Activated gamma-delta T cell treated with anti-CD3 and anti-CD28 coated beads, Interleukin-2, amount 50 U/mL, for 16 hours (primary cell): ENCODE measurements around the gene PXK.

Experiments used
- DNase-seq: peaks from one replicate; pipeline ENCODE4 v3.0.0-alpha.2; 2020; ENCODE audit warnings: low read depth

Gene PXK

DNA sequence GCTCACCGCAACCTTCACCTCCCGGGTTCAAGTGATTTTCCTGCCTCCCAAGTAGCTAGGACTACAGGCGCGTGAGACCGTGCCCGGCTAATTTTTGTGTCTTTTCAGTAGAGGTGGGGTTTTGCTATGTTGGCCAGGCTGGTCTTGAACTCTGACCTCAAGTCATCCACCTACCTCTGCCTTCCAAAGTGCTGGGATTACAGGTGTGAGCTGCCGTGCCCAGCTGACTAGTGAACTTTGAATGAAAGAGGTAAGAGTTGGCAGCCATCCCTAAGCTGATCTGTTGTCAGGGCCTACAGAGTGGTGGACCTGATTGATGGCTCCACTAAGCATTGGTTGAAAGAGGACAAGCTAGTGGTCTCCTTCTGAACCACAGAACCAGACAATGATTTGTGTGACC, 15.3 kb downstream of the PXK start:
- DNase-seq, result no peak

DNA sequence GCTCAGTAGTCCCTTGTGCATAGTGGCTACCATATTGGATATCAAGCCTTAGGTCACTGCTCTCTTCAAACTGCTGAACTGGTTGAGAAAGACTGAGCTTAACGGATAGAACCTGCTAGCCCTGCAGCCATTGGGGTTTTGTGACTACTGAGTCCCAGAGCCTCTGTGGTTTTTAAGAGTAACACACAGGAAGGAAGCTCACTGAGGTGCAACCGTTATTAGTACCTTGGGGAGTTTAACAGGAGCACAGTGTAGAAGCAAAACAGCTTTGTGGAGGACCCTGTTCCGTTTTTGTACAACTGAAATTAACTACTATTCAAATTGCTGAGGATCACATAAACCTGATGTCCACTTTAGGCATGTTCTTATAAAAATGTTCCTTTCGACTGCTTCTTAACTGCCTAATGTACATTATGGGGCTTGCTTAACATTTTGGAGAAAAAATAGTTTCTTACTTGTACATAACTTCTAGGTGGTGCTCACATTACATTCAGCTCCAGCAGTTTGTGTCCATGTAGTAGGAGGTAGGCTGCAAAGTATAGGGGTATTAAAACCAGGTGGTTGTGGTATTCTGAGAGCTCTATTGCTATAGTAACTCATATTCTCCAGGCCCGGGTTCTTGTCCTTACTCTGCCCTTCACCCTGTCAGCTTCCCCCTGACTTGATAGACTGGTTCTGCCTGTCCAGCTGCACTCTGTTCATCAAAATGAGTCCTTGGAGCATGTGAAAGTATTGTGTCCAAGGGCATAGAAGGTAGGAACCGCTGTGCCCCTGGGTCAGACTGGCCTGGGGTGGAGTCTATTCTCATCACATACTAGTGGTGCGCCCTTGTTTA, 17.3 kb downstream of the PXK start:
- DNase-seq, result no peak

DNA sequence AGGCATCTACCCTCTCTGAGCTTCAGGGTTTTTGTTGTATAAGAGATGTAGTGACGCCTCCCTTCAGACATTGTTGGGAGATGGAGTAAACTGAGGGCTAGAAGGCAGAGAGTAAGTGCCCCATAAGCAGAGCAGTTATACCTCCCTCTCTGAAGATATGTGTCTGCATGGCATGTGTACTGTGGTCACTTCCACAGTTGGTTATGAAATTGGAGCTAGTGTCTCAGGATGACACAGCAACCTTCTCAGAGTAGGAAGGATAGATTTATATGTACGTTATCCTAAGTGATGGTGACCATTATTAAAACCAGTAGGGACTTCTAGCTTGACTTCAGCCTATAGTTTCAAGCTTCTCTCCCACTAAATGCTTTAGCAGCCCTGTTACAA, 17.9 kb downstream of the PXK start:
- no peak for DNase-seq

DNA sequence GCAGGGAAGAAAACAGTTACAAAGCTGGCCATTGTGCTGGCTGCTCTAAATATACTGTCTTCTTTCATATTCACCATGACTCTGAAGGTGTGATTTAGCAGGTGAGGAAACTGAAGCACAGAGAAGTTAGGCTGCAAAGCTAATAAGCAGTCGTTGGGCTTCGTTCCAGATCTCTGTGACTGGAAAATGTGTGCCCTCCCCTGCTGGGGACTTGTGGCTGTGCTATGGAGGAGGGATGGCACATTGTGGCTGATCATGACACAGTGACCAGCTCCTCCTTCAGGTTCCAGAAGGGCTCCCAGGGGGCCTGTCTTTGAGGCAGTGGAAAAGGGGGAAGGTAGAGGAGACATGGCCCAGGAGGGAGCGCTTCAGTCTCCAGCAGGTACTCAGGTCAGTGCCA, 19.2 kb downstream of the PXK start:
- DNase-seq, result no peak

DNA sequence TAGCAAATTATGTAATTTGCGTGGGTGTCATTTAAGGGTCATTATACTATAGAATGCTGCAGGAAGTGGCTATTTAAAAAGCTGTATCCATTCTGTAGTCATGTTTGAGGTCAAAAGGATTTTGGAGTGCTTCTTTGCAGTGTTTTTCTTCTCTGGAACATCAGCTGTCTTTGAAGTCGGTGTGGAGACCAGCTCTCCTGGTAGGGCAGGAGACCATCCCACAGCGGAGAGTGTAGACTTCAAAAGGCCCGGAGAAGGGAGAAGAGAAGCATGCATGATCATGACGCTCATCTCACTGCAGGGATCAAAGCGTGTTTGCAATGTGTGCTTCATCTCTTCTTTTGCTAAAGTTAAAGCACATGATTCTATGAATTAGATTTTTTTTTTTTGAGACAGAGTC, 19.9 kb downstream of the PXK start:
- DNase-seq, result no peak

DNA sequence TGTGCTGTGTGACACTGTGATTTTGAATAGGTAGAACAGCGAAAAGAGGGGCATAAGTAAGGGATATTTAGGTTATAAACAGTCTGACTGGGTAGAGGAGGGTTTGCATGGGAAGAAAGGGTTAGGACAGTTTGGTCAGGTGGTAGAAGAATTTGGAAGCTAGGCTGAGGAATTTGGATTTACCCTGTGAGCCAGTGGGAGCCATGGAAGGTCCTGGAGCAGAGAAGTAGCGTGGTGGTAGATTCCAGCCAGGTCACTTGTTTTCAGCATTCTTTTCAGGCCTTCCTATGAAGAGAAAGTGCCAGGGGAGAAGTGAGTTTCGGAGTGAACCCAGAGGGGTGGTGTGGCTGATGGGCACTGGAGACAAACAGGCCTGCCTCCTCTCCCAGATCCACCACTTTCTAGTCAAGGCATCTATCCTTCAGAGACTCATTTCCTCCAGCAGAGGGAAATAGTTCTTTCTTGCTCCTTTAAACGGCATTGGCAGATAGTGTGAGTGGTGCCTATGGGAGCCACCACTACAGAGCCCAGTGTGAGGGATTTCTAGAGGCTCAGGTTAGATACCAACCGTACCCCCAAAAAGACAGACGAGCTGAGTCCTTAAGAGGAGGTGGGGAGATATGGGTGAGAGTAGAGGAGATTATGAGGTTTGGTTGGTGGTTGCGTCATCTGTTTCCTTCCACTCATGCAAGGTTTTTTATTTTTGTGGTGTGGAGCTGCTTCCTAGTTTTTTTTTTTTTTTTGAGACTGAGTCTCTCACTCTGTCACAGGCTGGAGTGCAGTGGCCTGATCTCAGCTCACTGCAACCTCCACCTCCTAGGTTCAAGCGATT, 21.2 kb downstream of the PXK start:
- no peak for DNase-seq

DNA sequence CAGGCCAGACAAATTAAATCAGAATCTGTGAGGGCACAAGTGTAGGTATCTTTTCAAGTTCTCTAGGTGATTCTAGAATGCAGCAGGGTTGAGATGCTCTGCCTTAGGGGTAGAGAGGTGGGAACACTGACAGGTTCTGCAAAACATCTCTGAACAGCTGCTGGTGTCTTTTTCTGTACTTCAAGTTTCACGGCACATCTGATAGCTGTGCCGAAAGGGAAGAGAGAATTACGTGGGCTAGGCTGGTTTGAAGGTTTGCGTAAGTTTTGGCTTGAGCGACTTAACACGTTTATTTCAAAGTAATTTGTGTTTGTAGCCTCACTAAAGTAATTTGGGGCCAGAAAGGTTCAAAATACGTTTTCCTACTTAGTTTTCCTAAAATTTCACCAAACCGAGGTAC, 22.5 kb downstream of the PXK start:
- DNase-seq, result no peak

DNA sequence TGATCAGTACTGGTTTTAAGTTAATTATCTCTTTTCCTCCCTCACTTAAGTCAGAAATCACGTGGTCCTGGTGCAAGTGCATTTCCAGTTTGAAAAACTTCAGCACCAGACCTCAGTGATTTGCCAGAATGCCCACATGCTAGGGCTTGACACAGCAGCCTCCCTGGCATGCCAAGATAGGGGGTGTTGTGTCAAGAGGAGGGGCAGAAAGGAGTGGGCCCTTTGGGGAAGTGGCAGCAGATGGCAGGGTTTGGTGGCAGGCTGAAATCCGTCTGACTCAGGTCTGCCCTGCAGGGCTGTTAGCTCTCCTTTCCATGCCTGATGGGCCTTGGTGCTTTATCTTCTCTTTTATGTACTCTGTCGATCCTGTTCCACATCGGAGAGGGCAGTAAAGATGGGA, 23.4 kb downstream of the PXK start:
- no peak for DNase-seq

DNA sequence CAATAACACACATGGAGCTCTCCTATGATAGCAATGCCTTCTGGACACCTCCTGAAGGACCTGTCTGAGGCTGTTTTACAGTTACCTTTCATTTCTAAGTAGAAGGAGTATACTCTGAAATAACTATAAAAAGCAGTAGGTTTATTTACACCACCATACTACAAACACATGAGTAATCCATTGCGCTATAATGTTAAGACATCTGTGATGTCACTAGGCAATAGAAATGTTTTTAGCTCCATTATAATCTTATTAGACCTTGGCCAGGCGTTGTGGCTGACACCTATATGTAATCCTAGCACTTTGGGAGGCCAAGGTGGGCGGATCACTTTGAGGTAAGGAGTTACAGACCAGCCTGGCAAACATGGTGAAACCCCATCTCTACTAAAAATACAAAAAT, 24.7 kb downstream of the PXK start:
- DNase-seq, result no peak

DNA sequence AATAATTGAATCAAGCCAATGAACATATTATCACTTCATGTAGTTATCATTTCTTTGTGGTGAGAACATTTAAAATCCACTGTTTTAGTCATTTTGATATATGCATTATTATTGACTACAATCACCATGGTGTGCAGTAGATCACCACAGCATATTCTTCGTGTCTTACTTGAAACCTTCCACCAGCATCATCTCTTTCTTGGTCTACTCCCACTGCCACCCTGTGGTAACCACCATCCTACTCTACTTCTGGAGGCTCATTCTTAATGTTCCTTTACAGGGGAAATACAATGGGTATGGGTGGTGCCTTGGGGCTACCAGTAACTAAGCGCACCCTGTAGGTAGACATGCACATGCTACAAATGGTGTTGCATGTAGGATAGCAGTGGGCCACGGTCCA, 25.4 kb downstream of the PXK start:
- no peak for DNase-seq

DNA sequence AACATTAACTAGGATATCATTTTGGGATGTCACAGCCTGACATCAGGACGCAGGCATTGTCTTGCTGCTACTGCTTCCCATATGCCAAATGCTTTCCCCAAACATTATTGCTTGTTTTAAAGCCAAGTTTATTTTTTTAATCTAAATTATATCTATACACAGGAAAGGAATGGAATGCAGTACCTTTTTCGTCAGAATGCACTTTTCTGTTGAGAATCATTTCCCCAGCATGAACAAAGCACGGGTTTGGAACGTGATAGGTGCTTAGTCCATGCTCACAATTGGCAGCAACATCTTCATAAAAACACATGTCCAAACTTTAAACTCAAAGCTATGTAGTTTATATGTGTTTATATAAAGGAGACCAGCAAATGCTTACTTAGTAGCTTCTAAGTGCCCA, 26.1 kb downstream of the PXK start:
- DNase-seq, result no peak

DNA sequence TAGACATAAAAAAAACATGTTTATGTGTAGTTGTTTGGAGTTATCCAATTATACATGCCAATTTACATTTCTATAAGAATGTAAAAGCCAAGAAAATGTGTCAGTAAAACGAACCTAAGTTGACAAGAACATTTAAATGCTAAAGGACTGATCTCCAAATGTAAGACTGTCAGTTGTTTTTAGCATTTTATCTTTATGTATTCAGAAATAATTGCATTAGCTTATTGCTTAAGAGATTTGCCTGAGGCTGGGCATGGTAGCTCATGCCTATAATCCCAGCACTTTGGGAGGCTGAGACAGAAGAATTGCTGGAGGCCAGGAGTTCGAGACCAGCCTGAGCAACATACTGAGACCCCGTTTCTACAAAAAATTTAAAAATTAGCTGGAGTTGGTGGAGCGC, 26.9 kb downstream of the PXK start:
- no peak for DNase-seq

DNA sequence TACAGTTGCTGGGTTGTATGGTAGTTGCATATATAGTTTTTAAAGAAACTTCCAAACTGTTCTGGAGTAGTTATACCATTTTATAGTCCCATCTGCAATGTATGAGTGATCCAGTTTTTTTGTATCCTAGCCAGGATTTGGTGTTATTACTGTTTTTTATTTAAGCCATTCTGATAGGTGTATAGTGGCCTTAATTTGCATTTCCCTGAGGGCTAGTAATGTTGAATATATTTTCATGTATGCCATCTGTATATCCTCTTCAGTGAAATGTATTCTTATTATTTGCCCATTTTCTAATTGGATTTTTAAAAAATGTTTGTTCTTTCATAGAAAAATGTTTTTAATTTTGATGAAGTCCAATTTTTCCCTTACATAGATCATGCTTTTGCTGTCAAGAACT, 29.2 kb downstream of the PXK start:
- no peak for DNase-seq

DNA sequence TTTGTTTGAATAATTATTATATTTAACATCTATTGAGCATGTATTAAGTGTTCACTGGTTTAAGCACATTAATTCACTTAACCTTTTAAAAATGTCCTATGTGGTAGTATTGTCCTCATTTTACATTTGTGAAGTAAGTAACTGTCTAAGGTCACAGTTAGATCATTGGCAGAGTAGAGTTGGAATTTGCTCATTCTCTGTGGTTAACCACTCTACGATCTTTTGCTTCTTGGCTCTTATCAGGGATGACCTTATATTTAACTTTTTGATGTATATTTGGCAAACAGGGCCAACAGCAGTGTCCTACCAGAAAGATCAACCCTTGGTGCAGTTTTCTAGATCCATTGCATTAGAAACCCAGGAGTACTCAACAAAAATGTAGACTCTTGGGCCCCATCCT, 34.0 kb downstream of the PXK start:
- no peak for DNase-seq

DNA sequence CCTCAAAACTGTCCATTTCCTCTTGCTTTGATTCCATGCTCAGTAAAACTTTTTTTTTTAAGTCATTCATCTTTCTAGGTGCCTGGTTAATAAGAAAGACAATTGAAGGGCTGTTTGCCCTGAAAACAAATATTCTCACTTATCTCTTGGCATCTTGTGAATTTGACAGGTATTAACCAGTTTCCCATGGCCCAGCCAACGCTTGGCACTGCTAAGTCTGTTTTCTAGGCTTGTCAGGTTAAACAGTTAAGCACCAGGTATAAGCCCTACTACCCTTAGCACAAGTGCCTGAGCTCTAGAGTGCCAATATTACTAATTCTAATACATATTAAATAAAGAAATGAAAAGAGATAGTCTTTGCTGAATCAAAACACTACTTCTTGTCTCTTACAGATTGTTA, 36.3 kb downstream of the PXK start:
- no peak for DNase-seq

DNA sequence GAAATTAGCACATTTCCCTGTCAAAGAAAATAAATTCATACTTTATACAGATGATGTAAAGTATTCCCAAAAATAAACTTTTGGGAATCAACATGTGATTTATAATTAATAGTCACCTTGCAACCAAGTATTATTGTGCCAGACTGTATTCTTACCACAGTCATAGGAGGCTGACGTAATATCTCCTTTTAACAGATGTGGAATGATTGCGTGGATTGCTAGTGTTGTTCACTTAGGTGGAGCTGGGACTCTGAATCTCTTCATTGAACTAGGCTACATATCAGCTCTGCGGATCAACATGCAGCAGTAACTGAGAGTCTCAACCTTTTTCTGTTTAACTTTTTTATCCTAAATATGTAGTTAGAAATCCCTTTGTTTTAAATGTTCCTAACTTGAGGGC, 37.2 kb downstream of the PXK start:
- no peak for DNase-seq

DNA sequence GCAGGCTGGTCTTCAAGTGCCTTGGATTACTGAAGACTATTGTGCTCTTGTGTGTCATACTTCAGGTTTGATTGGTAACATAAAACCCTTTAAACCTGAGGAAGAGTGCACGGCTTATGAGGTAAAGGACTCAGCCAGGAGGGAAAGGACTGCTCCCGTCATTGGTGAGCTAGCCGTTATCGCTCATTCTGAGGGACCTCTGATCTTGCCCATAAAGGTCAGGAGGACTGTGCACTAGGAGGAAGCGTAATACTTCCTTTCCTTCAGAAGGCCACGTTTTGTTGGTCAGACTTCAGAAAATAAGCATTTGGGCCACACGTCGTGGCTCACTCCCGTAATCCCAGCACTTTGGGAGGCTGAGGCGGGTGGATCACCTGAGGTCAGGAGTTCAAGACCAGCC, 37.7 kb downstream of the PXK start:
- no peak for DNase-seq

DNA sequence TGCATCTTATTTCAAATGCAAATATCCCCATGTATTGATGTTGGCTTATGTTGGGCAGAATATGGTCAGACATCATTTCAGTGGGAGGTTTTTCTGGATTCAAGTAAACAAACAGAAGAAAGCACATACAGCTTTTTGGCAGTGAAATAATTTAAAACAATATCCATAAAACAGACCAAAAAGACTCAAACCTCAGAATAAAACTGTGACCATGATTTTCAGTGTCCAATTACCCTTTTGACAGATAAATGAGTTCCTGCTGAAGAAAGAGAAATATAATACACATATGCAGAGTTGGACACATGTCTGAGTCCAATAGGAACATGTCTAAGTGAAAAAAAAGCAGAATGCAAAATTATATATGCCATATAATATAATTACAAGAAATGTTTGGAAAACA, 39.1 kb downstream of the PXK start:
- no peak for DNase-seq

DNA sequence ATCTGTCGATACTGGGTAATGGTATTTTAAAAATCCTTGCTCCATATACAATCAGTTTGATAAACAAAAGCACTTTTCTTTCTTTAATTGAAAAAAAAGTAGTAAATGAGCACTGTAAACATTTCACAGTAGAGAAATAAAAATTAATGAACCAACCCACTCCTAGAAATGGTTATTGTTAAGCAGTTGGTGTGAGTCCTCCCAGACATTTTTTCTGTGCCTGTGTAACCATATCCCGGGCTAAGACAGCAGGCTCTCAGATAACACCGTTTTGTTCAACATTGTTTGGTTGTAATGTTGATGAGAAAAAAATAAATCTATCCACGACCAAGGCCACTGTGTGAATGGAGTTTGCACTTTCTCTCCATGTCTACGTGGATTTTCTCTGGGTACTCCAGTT, 42.6 kb downstream of the PXK start:
- no peak for DNase-seq

DNA sequence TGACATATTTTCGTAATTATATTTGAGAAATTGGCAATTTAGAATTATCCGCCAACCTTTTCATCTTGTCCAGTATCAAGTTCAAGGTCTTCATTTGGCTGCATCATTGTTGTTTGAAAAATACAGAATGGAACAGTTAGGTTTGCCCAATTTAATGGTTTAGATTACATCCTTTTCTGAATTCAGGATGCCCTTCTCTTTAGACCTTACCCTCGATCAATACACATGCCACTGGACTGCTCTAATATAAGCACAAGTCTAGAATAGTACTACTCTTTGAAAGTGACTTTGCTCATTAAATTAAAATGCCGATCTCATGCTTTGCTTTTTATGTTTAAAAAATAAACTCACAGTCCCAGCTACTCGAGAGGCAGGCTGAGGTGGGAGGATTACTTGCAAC, 44.5 kb downstream of the PXK start:
- DNase-seq, result no peak

DNA sequence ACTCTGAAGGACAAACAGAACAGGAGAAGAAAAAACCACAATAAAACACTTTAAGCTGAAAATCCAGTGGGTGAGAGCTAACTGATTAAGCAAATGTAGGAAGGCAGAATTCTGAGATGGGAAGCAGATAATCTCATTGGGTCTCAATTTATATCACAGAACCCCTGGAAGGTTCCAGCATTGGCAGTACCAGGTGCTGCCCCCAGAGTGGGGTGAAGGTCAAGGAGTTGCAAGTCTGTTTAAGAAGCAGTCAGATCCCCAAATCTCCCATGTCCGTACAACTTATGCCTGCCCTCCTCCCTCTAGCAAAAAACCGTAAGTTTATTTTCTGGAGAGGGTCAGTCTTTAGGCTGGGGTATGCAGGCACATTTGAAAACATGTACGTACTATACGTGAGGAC, 45.1 kb downstream of the PXK start:
- no peak for DNase-seq

DNA sequence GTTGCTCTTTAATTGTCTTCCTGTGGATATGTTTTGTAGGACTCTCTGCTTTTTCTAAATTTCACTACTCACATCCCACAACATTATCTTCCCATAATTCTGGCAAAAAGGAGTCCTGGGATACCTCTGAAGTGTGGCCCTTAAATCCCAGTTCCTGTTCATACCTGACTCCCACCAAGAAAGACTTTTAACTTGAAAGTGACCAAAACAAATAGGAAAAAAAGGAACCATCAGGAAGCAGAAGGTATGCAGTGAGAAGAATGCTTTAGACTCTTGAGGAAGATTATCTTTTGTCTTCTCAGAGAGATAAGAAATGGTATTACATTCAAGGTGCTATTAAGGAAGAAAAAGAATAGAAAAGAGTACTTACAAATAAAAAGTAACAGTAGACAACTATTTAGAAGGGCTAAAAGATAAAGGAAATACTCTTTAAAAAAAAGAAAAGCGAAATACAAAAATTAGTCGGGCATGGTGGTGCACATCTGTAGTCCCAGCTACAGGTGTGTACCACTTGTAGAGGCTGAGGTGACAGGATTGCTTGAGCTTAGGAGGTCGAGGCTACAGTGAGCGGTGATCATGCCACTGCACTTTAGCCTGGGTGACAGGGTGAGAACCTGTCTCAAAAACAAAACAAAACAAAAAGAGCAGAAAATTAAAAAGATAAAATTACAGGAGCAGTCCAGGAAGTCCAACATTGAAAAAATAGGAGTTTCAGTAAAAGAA, 46.8 kb downstream of the PXK start:
- no peak for DNase-seq

DNA sequence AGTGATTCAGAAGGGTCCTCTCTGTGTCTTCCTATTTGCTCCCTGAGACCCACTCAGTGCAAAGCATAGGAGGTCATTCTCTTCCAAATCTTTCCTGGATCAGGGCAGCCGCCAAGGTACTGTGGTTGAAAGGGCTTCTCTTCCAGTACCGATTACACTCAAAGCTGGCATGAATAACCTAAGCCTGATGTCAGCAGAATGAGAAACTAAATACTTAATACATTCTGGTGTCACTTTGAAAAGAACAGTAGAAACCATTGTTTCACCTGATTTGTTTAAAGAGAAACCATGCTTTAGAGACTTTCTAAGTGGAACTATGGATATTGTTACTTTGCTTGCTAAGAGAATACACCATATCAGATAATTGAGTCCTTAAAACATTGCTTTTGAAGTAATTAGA, 50.8 kb downstream of the PXK start:
- no peak for DNase-seq
